Eye (tissue), 1 donor: ENCODE results near the gene EPHB2.

ENCODE experiments used
- DNase-seq: peaks from one replicate; pipeline ENCODE4 v3.0.0-alpha.2; 2015

EPHB2 gene

GRCh38 chr1:22865736-22866135, 155.1 kb downstream of the EPHB2 start:
- DNase-seq = no peak

- no peak for DNase-seq
Measured at GRCh38 chr1:22866868-22867267, 156.2 kb downstream of the EPHB2 start.

GRCh38 chr1:22868331-22868730, 157.7 kb downstream of the EPHB2 start:
- DNase-seq = no peak

GRCh38 chr1:22869325-22869724, 158.7 kb downstream of the EPHB2 start:
- DNase-seq = no peak

- no peak for DNase-seq
Measured at GRCh38 chr1:22870201-22870871, 159.7 kb downstream of the EPHB2 start.

GRCh38 chr1:22872981-22873664, 162.5 kb downstream of the EPHB2 start:
- DNase-seq = no peak

- no peak for DNase-seq
Measured at GRCh38 chr1:22874785-22875184, 164.1 kb downstream of the EPHB2 start.

- DNase-seq = peak; percentile 50
Measured at GRCh38 chr1:22875241-22875640, 164.6 kb downstream of the EPHB2 start.

- DNase-seq = no peak
Measured at GRCh38 chr1:22875841-22876240, 165.2 kb downstream of the EPHB2 start.

- DNase-seq = peak; percentile 72
Measured at GRCh38 chr1:22876359-22877111, 165.9 kb downstream of the EPHB2 start.

GRCh38 chr1:22877112-22877915, 166.7 kb downstream of the EPHB2 start:
- DNase-seq = no peak

GRCh38 chr1:22877980-22878379, 167.3 kb downstream of the EPHB2 start:
- no peak for DNase-seq

GRCh38 chr1:22878626-22879025, 168.0 kb downstream of the EPHB2 start:
- DNase-seq = no peak

GRCh38 chr1:22879445-22879844, 168.8 kb downstream of the EPHB2 start:
- DNase-seq = no peak

GRCh38 chr1:22880174-22880601, 169.5 kb downstream of the EPHB2 start:
- no peak for DNase-seq

- no peak for DNase-seq
Measured at GRCh38 chr1:22883406-22883805, 172.8 kb downstream of the EPHB2 start.

GRCh38 chr1:22884806-22885530, 174.3 kb downstream of the EPHB2 start:
- no peak for DNase-seq

GRCh38 chr1:22886211-22886610, 175.6 kb downstream of the EPHB2 start:
- peak; percentile 17 for DNase-seq

- DNase-seq = no peak
Measured at GRCh38 chr1:22887491-22887890, 176.9 kb downstream of the EPHB2 start.

- DNase-seq = no peak
Measured at GRCh38 chr1:22888320-22889075, 177.9 kb downstream of the EPHB2 start.

GRCh38 chr1:22889213-22889827, 178.7 kb downstream of the EPHB2 start:
- peak; percentile 65 for DNase-seq
